Hepatocyte (in vitro differentiated cells): ENCODE data around the gene C10orf67. TPM values are rescaled to one million over a fixed set of nuclear protein-coding genes. Genes with fewer than 3 reads are reported as not detected.

Experiments used
- DNase-seq: peaks from one replicate; pipeline ENCODE4 v3.0.0-alpha.2; 2016; ENCODE audit warnings: low spot score
- H2AFZ ChIP-seq: fragments of 200-600 bp; sonication (generic); 2 replicates; pipeline ENCODE4 v1.6.0; 2016; ENCODE audit warnings: antibody characterized with exemption, mild to moderate bottlenecking
- H3K27ac ChIP-seq: fragments of 200-600 bp; sonication (generic); 2 replicates; pipeline ENCODE4 v1.5.1; 2016; ENCODE audit warnings: mild to moderate bottlenecking
- H3K27me3 ChIP-seq: fragments of 200-600 bp; sonication (generic); 2 replicates; pipeline ENCODE4 v1.6.1; 2016
- H3K36me3 ChIP-seq: fragments of 200-600 bp; sonication (generic); replicated peaks from 2 replicates; pipeline ENCODE4 v1.5.1; 2016; ENCODE audit warnings: low read depth; ENCODE audit not compliant: insufficient read depth
- H3K4me1 ChIP-seq: fragments of 200-600 bp; sonication (generic); 2 replicates; pipeline ENCODE4 v1.5.1; 2016; ENCODE audit warnings: mild to moderate bottlenecking, moderate library complexity; ENCODE audit not compliant: insufficient read depth
- H3K4me2 ChIP-seq: fragments of 200-600 bp; sonication (generic); 2 replicates; pipeline ENCODE4 v1.6.0; 2016
- H3K4me3 ChIP-seq: fragments of 200-600 bp; sonication (generic); 2 replicates; pipeline ENCODE4 v1.5.1; 2016; ENCODE audit warnings: mild to moderate bottlenecking
- H3K79me2 ChIP-seq: fragments of 200-600 bp; sonication (generic); 2 replicates; pipeline ENCODE4 v1.6.0; 2017; ENCODE audit warnings: mild to moderate bottlenecking
- H3K9me2 ChIP-seq: fragments of 200-600 bp; sonication (generic); replicated peaks from 2 replicates; pipeline ENCODE4 v1.6.0; 2017; ENCODE audit warnings: mild to moderate bottlenecking; ENCODE audit not compliant: insufficient read depth
- H3K9me3 ChIP-seq: fragments of 200-600 bp; sonication (generic); 2 replicates; pipeline ENCODE4 v1.5.1; 2016; ENCODE audit warnings: low read depth, mild to moderate bottlenecking
- H4K20me1 ChIP-seq: fragments of 200-600 bp; sonication (generic); 2 replicates; pipeline ENCODE4 v1.6.0; 2016; ENCODE audit warnings: mild to moderate bottlenecking; ENCODE audit not compliant: insufficient read depth, poor library complexity, severe bottlenecking
- EZH2 ChIP-seq: fragments of 200-600 bp; sonication (generic); IDR thresholded peaks from 2 replicates; pipeline ENCODE4 v1.6.1; 2016; ENCODE audit warnings: antibody characterized with exemption, mild to moderate bottlenecking, borderline replicate concordance
- EZH2phosphoT487 ChIP-seq: fragments of 200-600 bp; sonication (generic); IDR thresholded peaks from one replicate; pipeline ENCODE4 v1.6.1; 2018; ENCODE audit warnings: antibody characterized with exemption, mild to moderate bottlenecking, low read depth, moderate library complexity; ENCODE audit not compliant: unreplicated experiment, severe bottlenecking
- WGBS: methylation state at CpG from one replicate; pipeline ENCODE4 v1.1.6; 2016; ENCODE audit warnings: low lambda C conversion rate; ENCODE audit errors: missing lambda C conversion rate; 5-methylcytosine and 5-hydroxymethylcytosine counted together
- polyA plus RNA-seq: library from polyadenylated mRNA; unstranded; fragments of >200 nt; fragmentation: Nextera tagmentation; extraction: Ambion mirVana; gene quantifications from 2 replicates; pipeline ENCODE4 v1.2.1, GENCODE V29; 2016
- total RNA-seq: library from RNA; depleted of rRNA; stranded (reverse); fragments of >200 nt; gene quantifications from 2 replicates; pipeline ENCODE4 v1.2.3, GENCODE V29; 2014
- TF ChIP-seq, protein P1 (sequence below): fragments of 200-600 bp; sonication (generic); IDR thresholded peaks from 2 replicates; pipeline ENCODE4 v1.5.1; 2016; ENCODE audit warnings: antibody characterized with exemption, mild to moderate bottlenecking; ENCODE audit not compliant: poor library complexity

C10orf67 gene
- total and polyA plus RNA-seq, 2 experiments from 2014 or later = 0.10 TPM; not detected in 1

DNA sequence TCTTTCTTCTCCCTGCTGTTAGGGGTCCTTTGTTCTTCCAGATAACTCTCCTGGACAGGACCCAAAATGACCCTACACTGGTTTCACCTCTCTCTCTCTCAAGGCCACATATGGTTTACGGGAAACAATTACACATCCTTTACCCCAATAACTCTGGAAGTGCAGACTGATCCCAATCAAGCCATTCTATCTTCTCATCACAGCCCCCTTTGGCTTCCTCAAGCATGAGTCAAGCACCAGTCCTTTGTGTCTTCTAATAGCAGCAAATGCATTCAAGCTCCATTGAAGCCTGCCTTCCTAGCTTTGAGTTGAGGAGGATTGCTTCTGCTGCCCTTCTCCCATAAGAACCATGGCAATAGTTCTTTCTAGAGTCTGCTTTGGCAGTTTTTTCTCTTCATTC lies 20.2 kb downstream of the C10orf67 start:
- TF ChIP-seq, protein P1, sequence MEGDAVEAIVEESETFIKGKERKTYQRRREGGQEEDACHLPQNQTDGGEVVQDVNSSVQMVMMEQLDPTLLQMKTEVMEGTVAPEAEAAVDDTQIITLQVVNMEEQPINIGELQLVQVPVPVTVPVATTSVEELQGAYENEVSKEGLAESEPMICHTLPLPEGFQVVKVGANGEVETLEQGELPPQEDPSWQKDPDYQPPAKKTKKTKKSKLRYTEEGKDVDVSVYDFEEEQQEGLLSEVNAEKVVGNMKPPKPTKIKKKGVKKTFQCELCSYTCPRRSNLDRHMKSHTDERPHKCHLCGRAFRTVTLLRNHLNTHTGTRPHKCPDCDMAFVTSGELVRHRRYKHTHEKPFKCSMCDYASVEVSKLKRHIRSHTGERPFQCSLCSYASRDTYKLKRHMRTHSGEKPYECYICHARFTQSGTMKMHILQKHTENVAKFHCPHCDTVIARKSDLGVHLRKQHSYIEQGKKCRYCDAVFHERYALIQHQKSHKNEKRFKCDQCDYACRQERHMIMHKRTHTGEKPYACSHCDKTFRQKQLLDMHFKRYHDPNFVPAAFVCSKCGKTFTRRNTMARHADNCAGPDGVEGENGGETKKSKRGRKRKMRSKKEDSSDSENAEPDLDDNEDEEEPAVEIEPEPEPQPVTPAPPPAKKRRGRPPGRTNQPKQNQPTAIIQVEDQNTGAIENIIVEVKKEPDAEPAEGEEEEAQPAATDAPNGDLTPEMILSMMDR = no peak
- TF ChIP-seq EZH2 = no peak
- TF ChIP-seq EZH2phosphoT487 = no peak
- no peaks in the 10 kb centered on the region for H3K9me2 ChIP-seq
- no peaks in the 10 kb centered on the region for H3K9me3 ChIP-seq
- H3K27ac ChIP-seq = no peak overlapping the region
- 94% methylated on average over 1 of the region's 1 CpG for WGBS
- no peaks in the 10 kb centered on the region for H3K79me2 ChIP-seq
- no peak overlapping the region for H2AFZ ChIP-seq
- no peak overlapping the region for H3K4me2 ChIP-seq
- H4K20me1 ChIP-seq = no peaks in the 10 kb centered on the region
- no peaks in the 10 kb centered on the region for H3K4me1 ChIP-seq
- H3K4me3 ChIP-seq = no peak overlapping the region
- H3K36me3 ChIP-seq = no peaks in the 10 kb centered on the region
- H3K27me3 ChIP-seq = no peaks in the 10 kb centered on the region
- no peak for DNase-seq

DNA sequence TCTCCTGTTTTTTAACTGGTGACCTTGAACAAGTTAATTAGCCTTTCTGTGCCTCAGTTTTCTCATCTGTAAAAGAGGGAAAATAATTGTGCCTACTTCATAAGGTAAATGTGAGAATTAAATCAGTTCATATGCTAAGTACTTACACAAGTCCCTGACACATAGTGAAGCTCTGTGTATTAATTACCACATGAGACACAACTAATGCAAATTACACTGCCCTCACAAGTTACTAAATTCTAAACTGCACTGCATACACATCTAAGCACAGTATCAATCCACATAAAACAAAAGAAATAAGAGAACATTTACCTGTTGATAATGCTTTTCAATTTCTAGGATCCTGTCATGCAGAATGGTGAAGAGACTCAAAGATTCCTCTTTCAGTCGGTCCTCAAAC lies 22.5 kb downstream of the C10orf67 start:
- no peak overlapping the region for H3K4me2 ChIP-seq
- no peaks in the 10 kb centered on the region for H3K36me3 ChIP-seq
- H3K4me3 ChIP-seq = no peak overlapping the region
- 88% methylated on average over 1 of the region's 1 CpG for WGBS
- H4K20me1 ChIP-seq = no peaks in the 10 kb centered on the region
- no peaks in the 10 kb centered on the region for H3K9me3 ChIP-seq
- DNase-seq = no peak
- no peaks in the 10 kb centered on the region for H3K9me2 ChIP-seq
- no peaks in the 10 kb centered on the region for H3K27me3 ChIP-seq
- TF ChIP-seq EZH2phosphoT487 (no peak), EZH2 (no peak)
- TF ChIP-seq, protein P1 = no peak
- no peaks in the 10 kb centered on the region for H3K4me1 ChIP-seq
- no peak overlapping the region for H2AFZ ChIP-seq
- no peaks in the 10 kb centered on the region for H3K79me2 ChIP-seq
- H3K27ac ChIP-seq = no peak overlapping the region

DNA sequence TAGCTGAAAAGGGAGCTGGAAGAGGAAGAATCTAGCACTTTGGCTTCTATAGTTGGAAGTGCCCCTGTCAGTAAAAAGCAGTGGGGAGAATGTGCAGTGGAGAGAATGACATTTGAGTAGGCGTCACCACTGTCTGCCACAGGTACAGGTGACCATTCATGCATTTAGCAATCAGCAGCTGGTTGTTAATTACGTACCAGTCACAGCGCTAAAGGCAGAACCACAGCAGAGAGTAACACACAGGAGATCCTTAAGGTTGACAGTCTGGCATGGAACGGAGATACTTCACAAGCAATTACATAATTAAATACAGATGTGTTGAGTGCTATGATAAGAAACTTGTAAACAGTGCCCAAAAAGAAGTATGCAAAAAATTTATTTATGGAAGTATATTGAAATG lies 24.8 kb downstream of the C10orf67 start:
- WGBS = 62% methylated on average over 4 of the region's 4 CpGs
- Histone ChIP-seq H2AFZ (no peak overlapping the region), H3K27ac (no peak overlapping the region)

More for the DNA sequence above, 24.8 kb downstream of the C10orf67 start:
- Histone ChIP-seq H3K9me2 (no peaks in the 10 kb centered on the region), H3K79me2 (no peaks in the 10 kb centered on the region), H3K4me1 (no peaks in the 10 kb centered on the region), H3K36me3 (no peaks in the 10 kb centered on the region), H3K27me3 (no peaks in the 10 kb centered on the region), H4K20me1 (no peaks in the 10 kb centered on the region), H3K9me3 (no peaks in the 10 kb centered on the region), H3K4me2 (no peak overlapping the region), H3K4me3 (no peak overlapping the region)
- TF ChIP-seq, protein P1 = no peak
- TF ChIP-seq EZH2phosphoT487 = no peak
- no peak for TF ChIP-seq EZH2
- no peak for DNase-seq
